HEK293 (cell line): ENCODE results near the gene CTCFL.

ENCODE experiments used
- GLI2 ChIP-seq: fragments of 450-650 bp; formaldehyde crosslinking; IDR thresholded peaks from 2 replicates; pipeline ENCODE4; 2017; ENCODE audit warnings: missing biosample characterization, missing genetic modification characterization, low read depth, borderline replicate concordance
- ZBTB11 ChIP-seq: fragments of 450-650 bp; formaldehyde crosslinking; conservative IDR thresholded peaks from 2 replicates; pipeline ENCODE4 v1.5.1; 2016; ENCODE audit warnings: low read depth, missing biosample characterization, missing genetic modification characterization
- ZNF394 ChIP-seq: fragments of 450-650 bp; formaldehyde crosslinking; IDR thresholded peaks from 2 replicates; pipeline ENCODE4 v1.5.1; 2016; ENCODE audit warnings: missing biosample characterization, missing genetic modification characterization, mild to moderate bottlenecking, moderate library complexity, borderline replicate concordance
- ZNF449 ChIP-seq: fragments of 450-650 bp; formaldehyde crosslinking; IDR thresholded peaks from 2 replicates; pipeline ENCODE4 v1.5.1; 2017; ENCODE audit warnings: missing biosample characterization, mild to moderate bottlenecking, missing genetic modification characterization, moderate library complexity
- ZNF747 ChIP-seq: fragments of 450-650 bp; formaldehyde crosslinking; IDR thresholded peaks from 2 replicates; pipeline ENCODE4 v1.5.1; 2016; ENCODE audit warnings: missing biosample characterization, missing genetic modification characterization

GRCh38 chr20:57465943-57466342, 59.0 kb downstream of the CTCFL start:
- TF ChIP-seq ZNF747 (tag by site-specific recombination) (no peak), ZBTB11 (no peak), ZNF394 (tag by site-specific recombination) (no peak), GLI2 (tag by site-specific recombination) (no peak), ZNF449 (tag by site-specific recombination) (no peak)
